Mesendoderm (in vitro differentiated cells): ENCODE results near the gene GINS1.
"Not testable (repeated sequence)": the region's sequence is repeated elsewhere in the genome, so short reads cannot be mapped to it uniquely, and the experiment has no call there.

Experiments used
- DNase-seq: peaks from one replicate; pipeline ENCODE4 v3.0.0; 2013
- H2AK5ac ChIP-seq: 2 replicates; pipeline ENCODE4 v1.6.1; 2013; ENCODE audit warnings: low read length, inconsistent platforms
- H2BK120ac ChIP-seq: 2 replicates; pipeline ENCODE4 v1.6.1; 2013; ENCODE audit warnings: low read depth, mild to moderate bottlenecking, low read length, moderate library complexity, mixed read lengths
- H2BK15ac ChIP-seq: replicated peaks from 2 replicates; pipeline ENCODE4 v1.6.1; 2013; ENCODE audit warnings: low read depth, mild to moderate bottlenecking, moderate library complexity
- H2BK5ac ChIP-seq: 2 replicates; pipeline ENCODE4 v1.6.1; 2013; ENCODE audit warnings: low read length, inconsistent platforms
- H3K18ac ChIP-seq: 2 replicates; pipeline ENCODE4 v1.6.1; 2013; ENCODE audit warnings: mild to moderate bottlenecking, low read length, mixed read lengths
- H3K23ac ChIP-seq: one replicate; pipeline ENCODE4 v1.6.1; 2013; ENCODE audit warnings: low read length
- H3K27ac ChIP-seq: 2 replicates; pipeline ENCODE4 v1.5.1; 2013; ENCODE audit warnings: low read depth, mild to moderate bottlenecking, inconsistent platforms, low read length, moderate library complexity
- H3K27me3 ChIP-seq: 2 replicates; pipeline ENCODE4 v1.6.1; 2013; ENCODE audit warnings: low read length, control low read depth, mild to moderate bottlenecking, inconsistent platforms; ENCODE audit not compliant: insufficient read depth, poor library complexity
- H3K36me3 ChIP-seq: 2 replicates; pipeline ENCODE4 v1.6.1; 2013; ENCODE audit warnings: low read length, inconsistent platforms; ENCODE audit not compliant: control insufficient read depth, insufficient read depth
- H3K4ac ChIP-seq: one replicate; pipeline ENCODE4 v1.6.1; 2013; ENCODE audit warnings: low read depth, mild to moderate bottlenecking, low read length, moderate library complexity
- H3K4me1 ChIP-seq: 2 replicates; pipeline ENCODE4 v1.6.1; 2013; ENCODE audit warnings: low read depth, low read length, inconsistent platforms; ENCODE audit not compliant: control insufficient read depth
- H3K4me2 ChIP-seq: 2 replicates; pipeline ENCODE4 v1.6.1; 2013; ENCODE audit warnings: low read length
- H3K4me3 ChIP-seq: 2 replicates; pipeline ENCODE4 v1.5.1; 2013; ENCODE audit warnings: mild to moderate bottlenecking, low read length
- H3K56ac ChIP-seq: one replicate; pipeline ENCODE4 v1.6.1; 2013; ENCODE audit warnings: low read length
- H3K79me1 ChIP-seq: 2 replicates; pipeline ENCODE4 v1.6.1; 2013; ENCODE audit warnings: low read length, inconsistent platforms
- H3K79me2 ChIP-seq: 2 replicates; pipeline ENCODE4 v1.6.1; 2013; ENCODE audit warnings: mild to moderate bottlenecking, low read length; ENCODE audit not compliant: control insufficient read depth, insufficient read depth
- H3K9ac ChIP-seq: 2 replicates; pipeline ENCODE4 v1.6.1; 2013; ENCODE audit warnings: low read length, inconsistent platforms
- H4K5ac ChIP-seq: one replicate; pipeline ENCODE4 v1.6.1; 2013; ENCODE audit warnings: low read length
- H4K8ac ChIP-seq: one replicate; pipeline ENCODE4 v1.6.1; 2013; ENCODE audit warnings: low read depth, mild to moderate bottlenecking, control low read depth, low read length, moderate library complexity
- WGBS: extraction: QIAGEN DNeasy Blood & Tissue Kit; methylation state at CpG from one replicate; pipeline ENCODE4 v1.1.7; 2013; ENCODE audit warnings: low lambda C conversion rate, missing lambda C conversion rate; ENCODE audit not compliant: insufficient coverage; ENCODE audit errors: extremely low coverage; 5-methylcytosine and 5-hydroxymethylcytosine counted together

Gene GINS1

DNA sequence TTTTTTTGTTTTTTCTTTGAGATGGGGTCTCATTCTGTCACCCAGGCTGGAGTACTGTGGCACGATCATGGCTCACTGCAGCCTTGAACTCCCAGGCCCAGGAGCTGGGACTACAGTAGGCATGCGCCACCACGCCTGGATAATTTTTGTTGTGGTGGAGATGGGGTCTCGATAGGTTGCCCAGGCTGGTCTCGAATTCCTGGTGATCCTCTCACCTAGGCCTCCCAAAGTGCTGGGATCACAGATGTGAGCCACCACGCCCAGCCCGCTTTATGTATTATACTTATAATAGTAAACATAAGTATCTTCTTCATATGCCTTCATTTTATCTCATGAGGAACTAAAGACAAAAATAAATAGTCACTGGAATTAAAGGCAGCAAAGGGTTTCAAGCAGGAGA lies 63.5 kb downstream of the GINS1 start:
- no peak overlapping the region for H3K18ac ChIP-seq
- DNase-seq, result no peak
- no peak overlapping the region for H4K5ac ChIP-seq
- no peaks in the 10 kb centered on the region for H3K27me3 ChIP-seq
- H3K4me3 ChIP-seq, result no peak overlapping the region
- no peak overlapping the region for H2BK120ac ChIP-seq
- no peak overlapping the region for H4K8ac ChIP-seq
- no peak overlapping the region for H3K27ac ChIP-seq
- H3K23ac ChIP-seq, result no peak overlapping the region
- H3K79me2 ChIP-seq, result no peaks in the 10 kb centered on the region
- H3K4me1 ChIP-seq, result no peaks in the 10 kb centered on the region
- no peak overlapping the region for H2BK5ac ChIP-seq
- H3K4ac ChIP-seq, result no peak overlapping the region
- no peak overlapping the region for H2BK15ac ChIP-seq
- no peak overlapping the region for H3K4me2 ChIP-seq
- H2AK5ac ChIP-seq, result no peak overlapping the region
- peaks cover 9% of the 10 kb centered on the region for H3K79me1 ChIP-seq
- peaks cover 4% of the 10 kb centered on the region for H3K36me3 ChIP-seq
- H3K56ac ChIP-seq, result no peak overlapping the region
- WGBS, result no CpG with 5 or more reads among the region's 7 CpGs
- H3K9ac ChIP-seq, result no peak overlapping the region

DNA sequence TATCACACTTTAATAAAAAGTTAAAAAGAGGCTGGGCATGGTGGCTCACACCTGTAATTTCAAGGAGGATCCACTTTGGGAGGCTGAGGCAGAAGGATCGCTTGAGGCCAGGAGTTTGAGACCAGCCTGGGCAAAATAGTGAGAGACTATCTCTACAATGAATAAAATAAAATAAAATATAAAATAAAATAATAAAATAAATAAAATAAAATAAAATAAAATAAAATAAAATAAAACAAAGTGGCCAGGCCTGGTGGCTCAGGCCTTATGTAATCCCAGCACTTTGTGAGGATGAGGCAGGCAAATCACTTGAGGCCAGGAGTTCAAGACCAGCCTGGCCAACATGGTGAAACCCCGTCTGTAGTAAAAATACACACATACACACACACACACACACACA lies 65.8 kb downstream of the GINS1 start:
- no CpG with 5 or more reads among the region's 2 CpGs for WGBS
- H3K4me2 ChIP-seq, result not testable (repeated sequence)

GRCh38 chr20:25476106-25477013 lies 68.9 kb downstream of the GINS1 start:
- DNase-seq, result no peak
- H4K8ac ChIP-seq, result no peak overlapping the region
- WGBS, result no CpG with 5 or more reads among the region's 52 CpGs
- H3K4ac ChIP-seq, result no peak overlapping the region
- H3K79me2 ChIP-seq, result no peaks in the 10 kb centered on the region
- no peak overlapping the region for H3K4me3 ChIP-seq
- H3K27ac ChIP-seq, result no peak overlapping the region
- no peak overlapping the region for H2BK5ac ChIP-seq
- no peak overlapping the region for H2BK15ac ChIP-seq
- no peak overlapping the region for H4K5ac ChIP-seq
- peaks cover 7% of the 10 kb centered on the region for H3K36me3 ChIP-seq
- no peak overlapping the region for H3K56ac ChIP-seq
- H3K79me1 ChIP-seq, result peaks cover 4% of the 10 kb centered on the region
- no peak overlapping the region for H3K18ac ChIP-seq
- H2AK5ac ChIP-seq, result no peak overlapping the region
- H3K4me2 ChIP-seq, result no peak overlapping the region
- no peak overlapping the region for H3K23ac ChIP-seq
- H3K4me1 ChIP-seq, result no peaks in the 10 kb centered on the region
- H3K27me3 ChIP-seq, result no peaks in the 10 kb centered on the region
- H2BK120ac ChIP-seq, result no peak overlapping the region
- no peak overlapping the region for H3K9ac ChIP-seq

More for the DNA sequence above, 65.8 kb downstream of the GINS1 start:
- not testable (repeated sequence) for H4K8ac ChIP-seq, H3K79me1 ChIP-seq, H3K4me1 ChIP-seq, H3K79me2 ChIP-seq, H3K18ac ChIP-seq, H3K23ac ChIP-seq, H2BK5ac ChIP-seq, H3K36me3 ChIP-seq, H2AK5ac ChIP-seq, H2BK120ac ChIP-seq, DNase-seq, H3K9ac ChIP-seq, H3K27me3 ChIP-seq, H4K5ac ChIP-seq, H3K56ac ChIP-seq, H3K27ac ChIP-seq, H3K4me3 ChIP-seq, H2BK15ac ChIP-seq, H3K4ac ChIP-seq

DNA sequence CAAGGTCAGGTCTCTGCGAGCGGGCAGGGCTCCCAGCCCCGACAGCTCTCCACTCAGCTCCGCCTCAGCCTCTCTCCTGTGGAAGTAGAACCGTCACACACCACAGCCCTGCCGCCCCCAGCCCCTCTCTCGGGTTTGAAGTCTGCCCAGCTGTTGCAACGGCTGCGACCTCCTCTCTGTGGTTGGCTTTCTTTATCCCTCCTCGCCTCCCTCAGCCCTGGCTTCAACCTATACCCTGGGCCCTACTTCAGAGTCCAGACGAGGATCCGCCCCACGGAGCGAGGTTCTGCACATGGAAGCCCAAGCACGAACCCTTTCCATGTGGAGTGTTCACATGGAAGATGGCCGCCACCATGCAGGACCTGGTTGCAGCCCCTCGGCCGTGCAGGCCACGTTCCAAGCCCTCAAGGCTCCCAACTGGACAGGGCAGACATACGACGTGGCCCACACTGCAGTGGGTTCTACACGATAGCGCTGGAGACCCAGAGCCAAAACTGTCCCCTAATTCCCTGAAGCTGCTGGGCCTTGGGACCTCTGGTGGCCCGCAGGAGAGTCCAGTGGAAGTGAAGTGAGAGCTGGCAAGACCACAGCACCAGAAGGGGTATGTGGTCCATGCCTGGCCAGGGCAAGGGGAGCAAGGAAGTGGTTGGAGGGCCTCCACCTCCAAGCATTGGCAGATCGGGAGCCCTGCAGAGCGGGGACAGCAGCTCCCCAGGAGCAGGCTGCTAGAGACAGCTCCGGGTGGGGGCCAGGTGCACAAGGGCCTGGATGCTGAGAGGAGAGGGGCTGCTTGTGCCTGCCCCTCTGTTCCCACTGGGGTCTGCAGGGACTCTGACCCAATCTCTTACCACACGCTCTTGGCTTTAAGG lies 69.8 kb downstream of the GINS1 start:
- H3K79me1 ChIP-seq, result peaks cover 2% of the 10 kb centered on the region
- no CpG with 5 or more reads among the region's 28 CpGs for WGBS
- no peak overlapping the region for H2BK120ac ChIP-seq
- H4K8ac ChIP-seq, result no peak overlapping the region
- H3K36me3 ChIP-seq, result peaks cover 7% of the 10 kb centered on the region
- no peak overlapping the region for H2BK5ac ChIP-seq
- no peak overlapping the region for H4K5ac ChIP-seq
- no peak overlapping the region for H3K4ac ChIP-seq
- H3K9ac ChIP-seq, result no peak overlapping the region
- no peaks in the 10 kb centered on the region for H3K27me3 ChIP-seq
- no peak overlapping the region for H3K27ac ChIP-seq
- H3K56ac ChIP-seq, result no peak overlapping the region
- H2BK15ac ChIP-seq, result no peak overlapping the region
- H3K4me3 ChIP-seq, result no peak overlapping the region
- no peak overlapping the region for H2AK5ac ChIP-seq
- H3K4me1 ChIP-seq, result no peaks in the 10 kb centered on the region
- no peak overlapping the region for H3K18ac ChIP-seq
- H3K23ac ChIP-seq, result no peak overlapping the region
- H3K79me2 ChIP-seq, result no peaks in the 10 kb centered on the region
- no peak overlapping the region for H3K4me2 ChIP-seq
- no peak for DNase-seq

DNA sequence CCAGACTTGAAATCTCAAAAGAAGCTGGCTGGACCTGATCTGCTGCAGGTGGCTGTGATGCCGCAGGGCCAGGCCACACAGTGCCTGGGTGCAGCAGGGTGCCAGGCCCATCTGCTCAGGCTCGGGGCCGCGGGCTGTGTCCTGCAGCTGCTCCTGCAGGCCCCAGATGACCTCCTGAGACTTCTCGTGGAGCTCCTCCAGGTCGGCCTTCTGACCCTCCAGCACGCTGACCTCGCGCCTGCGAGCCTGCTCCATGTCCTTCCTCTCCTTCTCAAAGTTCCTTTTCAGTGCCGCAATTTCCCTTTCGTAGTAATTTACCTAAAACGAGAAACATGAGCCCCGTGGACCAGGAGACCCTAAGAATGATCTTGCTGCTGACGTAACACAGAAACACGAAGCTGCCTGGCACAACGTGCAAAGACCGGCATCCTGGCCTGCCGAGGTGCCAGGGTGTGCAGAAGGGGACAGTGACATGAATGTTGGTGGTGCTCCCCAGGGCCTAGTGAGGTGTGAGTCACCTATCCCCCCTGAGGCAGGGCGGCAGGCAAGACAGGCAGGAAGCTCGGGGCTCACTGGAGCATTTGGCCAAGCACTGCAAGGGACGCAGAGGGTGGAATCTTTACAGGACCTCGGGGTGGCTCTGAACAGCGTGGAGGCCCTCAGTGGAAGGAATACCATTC lies 71.6 kb downstream of the GINS1 start:
- no peaks in the 10 kb centered on the region for H3K27me3 ChIP-seq
- H2BK120ac ChIP-seq, result no peak overlapping the region
- H3K4me3 ChIP-seq, result no peak overlapping the region
- H2BK15ac ChIP-seq, result no peak overlapping the region
- no peak overlapping the region for H3K4ac ChIP-seq
- no peak overlapping the region for H2BK5ac ChIP-seq
- no peaks in the 10 kb centered on the region for H3K4me1 ChIP-seq
- no peak overlapping the region for H3K18ac ChIP-seq
- no peak overlapping the region for H3K4me2 ChIP-seq
- WGBS, result no CpG with 5 or more reads among the region's 24 CpGs
- H2AK5ac ChIP-seq, result no peak overlapping the region
- no peak overlapping the region for H4K5ac ChIP-seq
- no peaks in the 10 kb centered on the region for H3K79me2 ChIP-seq
- DNase-seq, result no peak
- peaks cover 9% of the 10 kb centered on the region for H3K36me3 ChIP-seq
- H3K56ac ChIP-seq, result no peak overlapping the region
- H3K23ac ChIP-seq, result no peak overlapping the region
- H3K79me1 ChIP-seq, result no peaks in the 10 kb centered on the region
- no peak overlapping the region for H3K27ac ChIP-seq
- H4K8ac ChIP-seq, result no peak overlapping the region
- H3K9ac ChIP-seq, result no peak overlapping the region
